Stimulated activated CD4-positive, alpha-beta T cell treated with anti-CD3 and anti-CD28 coated beads, Interleukin-1b, Interleukin-23, amount 100 ng/mL, for 1 hour (primary cell): ENCODE results near the gene HSPA12B.
A peak's percentile ranks its signal among the peaks of the same experiment; 100 is the strongest.

Source experiments
- DNase-seq, 2 donors: peaks; one replicate each; pipeline ENCODE4 v3.0.0-alpha.2; 2020; ENCODE audit warnings: low read depth in 2 of 2

Gene HSPA12B

GRCh38 chr20:3749087-3749688 lies 16.7 kb downstream of the HSPA12B start:
- no peak for DNase-seq

- no peak for DNase-seq
These were observed 17.4 kb downstream of the HSPA12B start for GRCh38 chr20:3749689-3750531.

- DNase-seq = no peak
These were observed 18.8 kb downstream of the HSPA12B start for GRCh38 chr20:3751305-3751674.

GRCh38 chr20:3751675-3752385 lies 19.3 kb downstream of the HSPA12B start:
- DNase-seq = no peak

- DNase-seq = no peak
These were observed 19.9 kb downstream of the HSPA12B start for GRCh38 chr20:3752386-3752759.

GRCh38 chr20:3753098-3753497 lies 20.6 kb downstream of the HSPA12B start:
- DNase-seq = peak in 1 of 2 donors; percentile 32

- DNase-seq = no peak
These were observed 21.2 kb downstream of the HSPA12B start for GRCh38 chr20:3753501-3754275.

- DNase-seq = no peak
These were observed 21.8 kb downstream of the HSPA12B start for GRCh38 chr20:3754276-3754630.

GRCh38 chr20:3755269-3755668 lies 22.8 kb downstream of the HSPA12B start:
- DNase-seq = no peak

- DNase-seq = no peak
These were observed 23.5 kb downstream of the HSPA12B start for GRCh38 chr20:3755814-3756480.

GRCh38 chr20:3757268-3757667 lies 24.8 kb downstream of the HSPA12B start:
- no peak for DNase-seq

GRCh38 chr20:3758566-3758965 lies 26.1 kb downstream of the HSPA12B start:
- DNase-seq = no peak

GRCh38 chr20:3759316-3759823 lies 26.9 kb downstream of the HSPA12B start:
- DNase-seq = no peak

GRCh38 chr20:3759884-3760283 lies 27.4 kb downstream of the HSPA12B start:
- DNase-seq = no peak

- DNase-seq = no peak
These were observed 28.3 kb downstream of the HSPA12B start for GRCh38 chr20:3760655-3761348.

GRCh38 chr20:3763671-3764601 lies 31.5 kb downstream of the HSPA12B start:
- no peak for DNase-seq

GRCh38 chr20:3764659-3765058 lies 32.2 kb downstream of the HSPA12B start:
- DNase-seq = no peak

- DNase-seq = no peak
These were observed 32.8 kb downstream of the HSPA12B start for GRCh38 chr20:3765171-3765882.
